GM06990 (cell line): Measurements from ENCODE around the gene C11orf71.

Experiments used
- DNase-seq: peaks from one replicate; pipeline ENCODE4 v3.0.0-alpha.2; 2011; ENCODE audit not compliant: insufficient read length; ENCODE audit errors: extremely low read depth
- H3K27me3 ChIP-seq: replicated peaks from 2 replicates; pipeline ENCODE4 v1.6.0; 2011; ENCODE audit warnings: low read length; ENCODE audit not compliant: control insufficient read depth, insufficient read depth
- H3K36me3 ChIP-seq: 2 replicates; pipeline ENCODE4 v1.5.1; 2011; ENCODE audit warnings: low read length; ENCODE audit not compliant: control insufficient read depth, insufficient read depth
- H3K4me3 ChIP-seq: replicated peaks from 2 replicates; pipeline ENCODE4 v1.5.1; 2011; ENCODE audit warnings: low read depth, mild to moderate bottlenecking, control low read depth, low read length
- TF ChIP-seq, protein P1 (sequence below): IDR thresholded peaks from 2 replicates; pipeline ENCODE4 v1.5.1; 2011; ENCODE audit warnings: low read length, control low read depth, mild to moderate bottlenecking, inconsistent platforms; ENCODE audit not compliant: insufficient read depth, poor library complexity, severe bottlenecking

Gene C11orf71

DNA sequence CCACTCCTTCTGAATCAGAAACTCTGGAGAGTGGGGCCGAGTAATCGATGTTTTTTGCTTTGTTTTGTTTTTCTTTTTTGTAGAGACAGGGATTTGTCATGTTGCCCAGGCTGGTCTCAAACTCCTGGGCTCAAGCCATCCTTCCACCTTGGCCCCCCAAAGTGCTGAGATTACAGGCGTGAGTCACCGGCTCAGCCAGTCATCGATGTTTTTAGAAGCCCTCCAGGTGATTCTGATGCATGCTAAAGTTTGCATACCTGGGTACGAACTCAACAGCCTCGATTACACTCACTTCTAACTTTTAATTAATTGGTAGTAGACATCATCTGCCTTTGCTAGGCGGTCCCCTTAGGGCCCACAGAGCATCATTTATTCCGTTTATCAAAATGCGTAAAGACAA is 50.3 kb downstream of the C11orf71 start:
- TF ChIP-seq, protein P1, sequence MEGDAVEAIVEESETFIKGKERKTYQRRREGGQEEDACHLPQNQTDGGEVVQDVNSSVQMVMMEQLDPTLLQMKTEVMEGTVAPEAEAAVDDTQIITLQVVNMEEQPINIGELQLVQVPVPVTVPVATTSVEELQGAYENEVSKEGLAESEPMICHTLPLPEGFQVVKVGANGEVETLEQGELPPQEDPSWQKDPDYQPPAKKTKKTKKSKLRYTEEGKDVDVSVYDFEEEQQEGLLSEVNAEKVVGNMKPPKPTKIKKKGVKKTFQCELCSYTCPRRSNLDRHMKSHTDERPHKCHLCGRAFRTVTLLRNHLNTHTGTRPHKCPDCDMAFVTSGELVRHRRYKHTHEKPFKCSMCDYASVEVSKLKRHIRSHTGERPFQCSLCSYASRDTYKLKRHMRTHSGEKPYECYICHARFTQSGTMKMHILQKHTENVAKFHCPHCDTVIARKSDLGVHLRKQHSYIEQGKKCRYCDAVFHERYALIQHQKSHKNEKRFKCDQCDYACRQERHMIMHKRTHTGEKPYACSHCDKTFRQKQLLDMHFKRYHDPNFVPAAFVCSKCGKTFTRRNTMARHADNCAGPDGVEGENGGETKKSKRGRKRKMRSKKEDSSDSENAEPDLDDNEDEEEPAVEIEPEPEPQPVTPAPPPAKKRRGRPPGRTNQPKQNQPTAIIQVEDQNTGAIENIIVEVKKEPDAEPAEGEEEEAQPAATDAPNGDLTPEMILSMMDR = no peak
- Histone ChIP-seq H3K36me3 (no peaks in the 10 kb centered on the region), H3K4me3 (no peak overlapping the region), H3K27me3 (peaks cover 2% of the 10 kb centered on the region)
- DNase-seq = no peak
